H1 (cell line): Measurements from ENCODE around the gene NPFFR2. TPM values are rescaled to one million over a fixed set of nuclear protein-coding genes. Genes with fewer than 3 reads are reported as not detected.

Source experiments
- CTCF ChIA-PET: fragments of 300-600 bp; sonication (Branson Sonifier 250); formaldehyde crosslinking; loops from one replicate; lab custom pipeline; 2021; ENCODE audit not compliant: partially characterized antibody; lab: Charles Lee
- POLR2A ChIA-PET: fragments of 300-600 bp; sonication (Branson Sonifier 250); formaldehyde crosslinking; loops from one replicate; lab custom pipeline; 2021; ENCODE audit warnings: inconsistent platforms; ENCODE audit not compliant: partially characterized antibody; lab: Charles Lee
- DNase-seq, 2 experiments: peaks; one replicate each; pipeline versions ENCODE4 v3.0.0 to v3.0.0-alpha.2; 2010 to 2022; ENCODE audit warnings: low spot score in 2 of 2, low read depth in 1 of 2, mixed read lengths in 1 of 2
- FAIRE-seq: peaks from 2 replicates; lab custom pipeline; 2011; peaks lifted over from hg19 to GRCh38; lab: Jason Lieb, UNC
- H2AFZ ChIP-seq: 2 replicates; pipeline ENCODE4 v1.8.1; 2012; ENCODE audit warnings: low read length, inconsistent platforms
- H2AK5ac ChIP-seq: 2 replicates; pipeline ENCODE4 v1.6.1; 2013; ENCODE audit warnings: low read depth, low read length
- H2BK120ac ChIP-seq: replicated peaks from 2 replicates; pipeline ENCODE3; 2013; ENCODE audit warnings: low read depth, low read length, inconsistent platforms
- H2BK12ac ChIP-seq: 2 replicates; pipeline ENCODE4 v1.6.1; 2013; ENCODE audit warnings: low read depth, low read length
- H2BK15ac ChIP-seq: 2 replicates; pipeline ENCODE4 v1.6.1; 2013; ENCODE audit warnings: low read length
- H2BK20ac ChIP-seq: 2 replicates; pipeline ENCODE4 v1.6.1; 2013; ENCODE audit warnings: low read length
- H2BK5ac ChIP-seq: 2 replicates; pipeline ENCODE4 v1.6.1; 2013; ENCODE audit warnings: low read depth, low read length
- H3K14ac ChIP-seq: 2 replicates; pipeline ENCODE4 v1.6.1; 2013; ENCODE audit warnings: inconsistent platforms; ENCODE audit not compliant: insufficient read length
- H3K18ac ChIP-seq: 2 replicates; pipeline ENCODE4 v1.6.1; 2013; ENCODE audit warnings: low read length; ENCODE audit errors: extremely low read depth
- H3K23ac ChIP-seq: 2 replicates; pipeline ENCODE4 v1.6.1; 2013; ENCODE audit warnings: inconsistent platforms; ENCODE audit not compliant: insufficient read length
- H3K23me2 ChIP-seq: 2 replicates; pipeline ENCODE4 v1.6.1; 2013; ENCODE audit warnings: low read depth, low read length
- H3K27ac ChIP-seq: 2 replicates; pipeline ENCODE4 v1.6.1; 2011; ENCODE audit warnings: low read depth, low read length, inconsistent platforms
- H3K27me3 ChIP-seq, 4 experiments: replicated peaks in 1 of 4; 1 replicate in 1 of 4; 2 replicates in 3 of 4; pipeline versions ENCODE4 v1.6.1 to v1.8.1; 2011 to 2013; ENCODE audit warnings: low read length in 3 of 4, mild to moderate bottlenecking in 3 of 4, inconsistent platforms in 2 of 4, mixed read lengths in 2 of 4, moderate library complexity in 1 of 4; ENCODE audit not compliant: control insufficient read depth in 3 of 4, insufficient read depth in 3 of 4; ENCODE audit errors: extremely low read depth in 1 of 4
- H3K36me3 ChIP-seq, 4 experiments: 2 replicates each; pipeline versions ENCODE4 v1.6.1 to v1.8.1; 2011 to 2013; ENCODE audit warnings: mild to moderate bottlenecking in 4 of 4, low read length in 3 of 4, moderate library complexity in 2 of 4, control low read depth in 1 of 4, inconsistent platforms in 1 of 4; ENCODE audit not compliant: insufficient read depth in 4 of 4, control insufficient read depth in 2 of 4
- H3K4ac ChIP-seq: replicated peaks from 2 replicates; pipeline ENCODE3; 2013; ENCODE audit warnings: low read length, low read depth, mixed read lengths, inconsistent platforms; ENCODE audit not compliant: insufficient read length
- H3K4me1 ChIP-seq, 4 experiments: replicated peaks in 1 of 4; 1 replicate in 1 of 4; 2 replicates in 3 of 4; pipeline versions ENCODE4 v1.6.1 to v1.8.1; 2011 to 2013; ENCODE audit warnings: low read length in 3 of 4, inconsistent platforms in 2 of 4, mixed read lengths in 1 of 4; ENCODE audit not compliant: insufficient read depth in 4 of 4, control insufficient read depth in 3 of 4
- H3K4me2 ChIP-seq, 2 experiments: 2 replicates each; pipeline versions ENCODE4 v1.6.1 to v1.8.1; 2011 to 2013; ENCODE audit warnings: low read depth in 2 of 2, low read length in 2 of 2, control low read depth in 1 of 2, inconsistent platforms in 1 of 2, mild to moderate bottlenecking in 1 of 2; ENCODE audit not compliant: insufficient read depth in 1 of 2
- H3K4me3 ChIP-seq, 4 experiments: fragments of 200-600, 300-600 bp in 1 of 4; sonication (generic), shearing (Covaris generic), sonication (Bioruptor Twin) in 1 of 4; 2 replicates each; pipeline versions ENCODE4 v1.5.1 to v1.8.1; 2011 to 2016; ENCODE audit warnings: low read length in 4 of 4, low read depth in 3 of 4, control low read depth in 2 of 4, inconsistent platforms in 2 of 4, mild to moderate bottlenecking in 2 of 4, mixed read lengths in 1 of 4, moderate library complexity in 1 of 4; ENCODE audit not compliant: insufficient read depth in 2 of 4; ENCODE audit errors: extremely low read depth in 1 of 4
- H3K56ac ChIP-seq: replicated peaks from 2 replicates; pipeline ENCODE3; 2013; ENCODE audit warnings: low read depth, mild to moderate bottlenecking, mixed read lengths, low read length, inconsistent platforms; ENCODE audit not compliant: insufficient read length
- H3K79me1 ChIP-seq: 2 replicates; pipeline ENCODE4 v1.6.1; 2013; ENCODE audit warnings: low read depth, low read length, control low read depth
- H3K79me2 ChIP-seq, 2 experiments: 2 replicates each; pipeline versions ENCODE4 v1.6.1 to v1.8.1; 2012 to 2013; ENCODE audit warnings: low read length in 2 of 2, mild to moderate bottlenecking in 2 of 2, inconsistent platforms in 1 of 2; ENCODE audit not compliant: insufficient read depth in 2 of 2, control insufficient read depth in 1 of 2
- H3K9ac ChIP-seq, 4 experiments: replicated peaks in 1 of 4; 1 replicate in 1 of 4; 2 replicates in 3 of 4; pipeline versions ENCODE4 v1.6.1 to v1.8.1; 2011 to 2013; ENCODE audit warnings: low read depth in 3 of 4, low read length in 3 of 4, control low read depth in 2 of 4, mild to moderate bottlenecking in 2 of 4, moderate library complexity in 2 of 4, inconsistent platforms in 1 of 4; ENCODE audit errors: extremely low read depth in 1 of 4
- H3K9me3 ChIP-seq, 2 experiments: 2 replicates each; pipeline versions ENCODE4 v1.6.1 to v1.8.1; 2012 to 2013; ENCODE audit warnings: mild to moderate bottlenecking in 2 of 2, moderate library complexity in 2 of 2, control low read depth in 1 of 2, inconsistent platforms in 1 of 2, low read depth in 1 of 2, low read length in 1 of 2, mixed read lengths in 1 of 2; ENCODE audit not compliant: insufficient read depth in 2 of 2
- H4K20me1 ChIP-seq, 2 experiments: replicated peaks in 1 of 2; 2 replicates each; pipeline versions ENCODE3 to v1.8.1; 2011 to 2013; ENCODE audit warnings: inconsistent platforms in 2 of 2, low read length in 2 of 2, mild to moderate bottlenecking in 1 of 2; ENCODE audit not compliant: insufficient read depth in 2 of 2, control insufficient read depth in 1 of 2
- H4K5ac ChIP-seq: 2 replicates; pipeline ENCODE4 v1.6.1; 2013; ENCODE audit warnings: low read length, low read depth, mixed read lengths, inconsistent platforms; ENCODE audit not compliant: insufficient read length
- H4K8ac ChIP-seq: 2 replicates; pipeline ENCODE4 v1.8.0; 2013; ENCODE audit warnings: mild to moderate bottlenecking, moderate library complexity, low read length, inconsistent platforms; ENCODE audit not compliant: insufficient read depth; ENCODE audit errors: extremely low read depth
- H4K91ac ChIP-seq: replicated peaks from 2 replicates; pipeline ENCODE3; 2013; ENCODE audit warnings: low read length, mixed read lengths, inconsistent platforms; ENCODE audit not compliant: insufficient read length
- ATF3 ChIP-seq: IDR thresholded peaks from 2 replicates; pipeline ENCODE4 v1.6.1; 2011; ENCODE audit warnings: low read depth, mild to moderate bottlenecking, low read length; ENCODE audit not compliant: insufficient read depth
- CBX8 ChIP-seq: fragments of 300-800, 300-1000 bp; sonication (generic); IDR thresholded peaks from 2 replicates; pipeline ENCODE4 v1.7.1; 2016; ENCODE audit warnings: low read depth, low read length, borderline replicate concordance
- CREB1 ChIP-seq: IDR thresholded peaks from 2 replicates; pipeline ENCODE4 v1.6.1; 2012; ENCODE audit warnings: inconsistent platforms
- E2F6 ChIP-seq: IDR thresholded peaks from 2 replicates; pipeline ENCODE4 v1.6.1; 2012; ENCODE audit warnings: inconsistent platforms
- FOSL1 ChIP-seq: IDR thresholded peaks from 2 replicates; pipeline ENCODE4 v1.6.1; 2011; ENCODE audit warnings: mild to moderate bottlenecking, low read depth, low read length, moderate library complexity; ENCODE audit not compliant: insufficient read depth
- HDAC6 ChIP-seq: IDR thresholded peaks from one replicate; pipeline ENCODE4 v1.7.1; 2012; ENCODE audit warnings: low read depth, mild to moderate bottlenecking, inconsistent platforms, low read length, moderate library complexity
- RFX5 ChIP-seq: IDR thresholded peaks from 2 replicates; pipeline ENCODE4 v1.6.1; 2011; ENCODE audit warnings: low read depth, low read length, improper control_type of control experiment, borderline replicate concordance
- SAP30 ChIP-seq: fragments of 300-600 bp; sonication (generic); IDR thresholded peaks from 2 replicates; pipeline ENCODE4 v1.7.1; 2012; ENCODE audit warnings: low read length, moderate library complexity, mild to moderate bottlenecking, inconsistent platforms; ENCODE audit not compliant: insufficient read depth, insufficient replicate concordance
- SIN3A ChIP-seq, 2 experiments: IDR thresholded peaks in 1 of 2; conservative IDR thresholded peaks in 1 of 2; 2 replicates each; pipeline ENCODE4 v1.6.1; 2011 to 2012; ENCODE audit warnings: low read length in 2 of 2, improper control_type of control experiment in 1 of 2, low read depth in 1 of 2, mild to moderate bottlenecking in 1 of 2
- SP2 ChIP-seq: IDR thresholded peaks from 2 replicates; pipeline ENCODE4 v1.6.1; 2012; ENCODE audit warnings: mild to moderate bottlenecking, low read length, inconsistent platforms
- TAF1 ChIP-seq: IDR thresholded peaks from 2 replicates; pipeline ENCODE4 v1.6.1; 2011; ENCODE audit warnings: mild to moderate bottlenecking, low read depth, low read length
- WGBS, 2 experiments: shearing (Covaris generic) in 1 of 2; methylation state at CpG; one replicate each; pipeline versions ENCODE4 v1.1.6 to v1.1.7; 2013 to 2015; ENCODE audit warnings: low lambda C conversion rate in 2 of 2, mixed read lengths in 2 of 2, inconsistent platforms in 1 of 2, low coverage in 1 of 2, missing lambda C conversion rate in 1 of 2; ENCODE audit not compliant: insufficient replicate concordance in 2 of 2, insufficient coverage in 1 of 2, insufficient read length in 1 of 2; ENCODE audit errors: extremely low coverage in 1 of 2, missing lambda C conversion rate in 1 of 2; 5-methylcytosine and 5-hydroxymethylcytosine counted together
- polyA plus RNA-seq, 7 experiments: library from polyadenylated mRNA; depleted of rRNA in 3 of 7; stranded (reverse) in 5 of 7; unstranded in 2 of 7; fragments of >200 nt in 5 of 7; fragments of 200-250 nt in 2 of 7; gene quantifications; 1 replicate in 5 of 7; 2 replicates in 1 of 7; 4 replicates in 1 of 7; pipeline versions ENCODE4 v1.2.1 to v1.2.3, GENCODE V29; 2011 to 2013; ENCODE audit warnings: missing spikeins in 2 of 7, mixed read lengths in 2 of 7
- total RNA-seq: library from RNA; stranded (reverse); fragmentation: NEBNext Ultra II Directional; extraction: Animal tissue kit (Norgen Biotek cat#: 25700); gene quantifications from 2 replicates; pipeline ENCODE4 v1.2.1, GENCODE V29; 2021

NPFFR2 gene
- total and polyA plus RNA-seq, 2 of the 8 experiments (the other 6 are each of a cell fraction or from before 2014, with no cell fraction given): 0.26 to 0.53 TPM

GRCh38 chr4:72144241-72144640, 112.4 kb downstream of the NPFFR2 start:
- Histone ChIP-seq H4K8ac (no peak overlapping the region), H3K36me3 (no peaks in the 10 kb centered on the region; a peak in 1 of 8 replicates), H3K14ac (no peak overlapping the region), H2AK5ac (no peak overlapping the region), H3K18ac (no peak overlapping the region), H3K9me3 (peaks cover 0 to 4% of the 10 kb centered on the region in 2 experiments; a peak in 1 of 4 replicates), H4K91ac (no peak overlapping the region), H3K23me2 (no peaks in the 10 kb centered on the region), H3K4ac (no peak overlapping the region), H3K23ac (no peak overlapping the region), H3K79me2 (no peaks in the 10 kb centered on the region), H3K4me3 (no peak overlapping the region), H3K27ac (no peak overlapping the region), H4K20me1 (no peaks in the 10 kb centered on the region), H2BK15ac (no peak overlapping the region), H2BK120ac (no peak overlapping the region), H3K4me2 (no peak overlapping the region), H2BK5ac (no peak overlapping the region), H2AFZ (0 out of 2 replicates have a peak overlapping the region, but pooled peaks have one; percentile 24), H2BK20ac (no peak overlapping the region), H3K79me1 (no peaks in the 10 kb centered on the region), H3K9ac (no peak overlapping the region), H3K27me3 (no peaks in the 10 kb centered on the region), H4K5ac (no peak overlapping the region), H3K4me1 (no peaks in the 10 kb centered on the region), H3K56ac (no peak overlapping the region), H2BK12ac (no peak overlapping the region)
- DNase-seq (no peak), FAIRE-seq (no peak)
- ChIA-PET CTCF (interaction anchor here (1.5 kb wide), 1 partner anchor 11 kb away, joined by 3 read pairs; no protein-coding TSS in a partner anchor), POLR2A (interaction anchor here (1.0 kb wide), 1 partner anchor 14 kb away, joined by 3 read pairs; no protein-coding TSS in a partner anchor)
- no peak for TF ChIP-seq SIN3A (conservative IDR thresholded peaks at IDR 0.05 in 1 of 2, IDR thresholded peaks at IDR 0.05 in 1 of 2; ENCODE audit: low read depth in 1 of 2, low read length in 2 of 2)
- TF ChIP-seq E2F6: no peak
- TF ChIP-seq HDAC6: no peak
- no peak for TF ChIP-seq SAP30
- TF ChIP-seq RFX5: no peak
- no peak for TF ChIP-seq CREB1
- no peak for TF ChIP-seq TAF1
- TF ChIP-seq SP2: no peak
- TF ChIP-seq FOSL1: no peak
- no peak for TF ChIP-seq CBX8
- no peak for TF ChIP-seq ATF3
- 82% methylated on average over 2 of the region's 2 CpGs; no CpG with 5 or more reads in 1 of the 2 experiments for WGBS, 2 experiments
